Measurements from ENCODE around the gene BOLA1.

BOLA1 gene

DNA sequence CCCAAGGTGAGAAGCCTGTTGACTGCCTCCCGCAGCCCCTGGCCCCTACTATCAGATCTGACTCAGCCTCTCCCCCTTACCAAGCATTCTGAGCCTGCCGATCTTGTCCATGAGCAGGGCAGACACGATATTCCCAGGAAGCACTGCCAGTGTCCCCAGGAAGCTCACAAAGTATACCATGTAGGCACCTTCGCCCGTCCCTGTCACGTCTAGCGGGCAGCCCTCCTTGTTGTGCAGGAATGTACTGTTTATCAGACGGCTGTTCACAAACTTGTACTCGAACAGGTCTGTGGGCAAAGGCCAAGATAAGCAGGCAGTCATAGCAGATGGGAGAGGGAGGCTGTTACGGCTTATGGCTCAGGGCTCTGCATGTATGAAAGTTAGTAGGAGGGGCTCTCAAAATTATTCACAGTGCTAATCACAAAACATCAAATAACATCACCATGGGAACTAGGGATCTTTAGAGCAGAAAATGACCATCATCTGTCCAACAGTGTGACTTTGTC lies 7.3 kb downstream of the BOLA1 start:
- no peak overlapping the region for H3K27ac ChIP-seq
- TF ChIP-seq, protein P1, sequence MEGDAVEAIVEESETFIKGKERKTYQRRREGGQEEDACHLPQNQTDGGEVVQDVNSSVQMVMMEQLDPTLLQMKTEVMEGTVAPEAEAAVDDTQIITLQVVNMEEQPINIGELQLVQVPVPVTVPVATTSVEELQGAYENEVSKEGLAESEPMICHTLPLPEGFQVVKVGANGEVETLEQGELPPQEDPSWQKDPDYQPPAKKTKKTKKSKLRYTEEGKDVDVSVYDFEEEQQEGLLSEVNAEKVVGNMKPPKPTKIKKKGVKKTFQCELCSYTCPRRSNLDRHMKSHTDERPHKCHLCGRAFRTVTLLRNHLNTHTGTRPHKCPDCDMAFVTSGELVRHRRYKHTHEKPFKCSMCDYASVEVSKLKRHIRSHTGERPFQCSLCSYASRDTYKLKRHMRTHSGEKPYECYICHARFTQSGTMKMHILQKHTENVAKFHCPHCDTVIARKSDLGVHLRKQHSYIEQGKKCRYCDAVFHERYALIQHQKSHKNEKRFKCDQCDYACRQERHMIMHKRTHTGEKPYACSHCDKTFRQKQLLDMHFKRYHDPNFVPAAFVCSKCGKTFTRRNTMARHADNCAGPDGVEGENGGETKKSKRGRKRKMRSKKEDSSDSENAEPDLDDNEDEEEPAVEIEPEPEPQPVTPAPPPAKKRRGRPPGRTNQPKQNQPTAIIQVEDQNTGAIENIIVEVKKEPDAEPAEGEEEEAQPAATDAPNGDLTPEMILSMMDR (conservative IDR thresholded peaks at IDR 0.05), result no peak

DNA sequence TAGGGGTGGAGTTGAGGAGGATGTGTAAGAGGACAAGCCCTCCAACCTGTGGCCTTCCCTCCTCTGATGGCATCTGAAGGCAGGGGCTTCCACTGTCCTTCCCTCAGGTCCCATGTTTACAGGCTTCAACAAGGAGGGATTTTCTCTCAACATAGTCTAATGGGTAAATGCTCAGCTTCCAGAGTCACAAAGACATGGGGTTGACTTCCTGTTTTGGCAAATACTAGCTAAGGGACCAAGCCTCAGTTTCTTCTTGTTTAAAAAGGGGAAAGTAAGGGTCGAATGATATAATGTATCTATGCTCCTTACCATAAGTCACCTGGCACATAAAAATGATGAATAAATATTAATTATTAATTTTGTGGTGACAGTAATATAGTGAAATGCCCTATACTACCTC lies 15.2 kb downstream of the BOLA1 start:
- no peak overlapping the region for H3K27ac ChIP-seq
- TF ChIP-seq, protein P1 (conservative IDR thresholded peaks at IDR 0.05), result no peak

DNA sequence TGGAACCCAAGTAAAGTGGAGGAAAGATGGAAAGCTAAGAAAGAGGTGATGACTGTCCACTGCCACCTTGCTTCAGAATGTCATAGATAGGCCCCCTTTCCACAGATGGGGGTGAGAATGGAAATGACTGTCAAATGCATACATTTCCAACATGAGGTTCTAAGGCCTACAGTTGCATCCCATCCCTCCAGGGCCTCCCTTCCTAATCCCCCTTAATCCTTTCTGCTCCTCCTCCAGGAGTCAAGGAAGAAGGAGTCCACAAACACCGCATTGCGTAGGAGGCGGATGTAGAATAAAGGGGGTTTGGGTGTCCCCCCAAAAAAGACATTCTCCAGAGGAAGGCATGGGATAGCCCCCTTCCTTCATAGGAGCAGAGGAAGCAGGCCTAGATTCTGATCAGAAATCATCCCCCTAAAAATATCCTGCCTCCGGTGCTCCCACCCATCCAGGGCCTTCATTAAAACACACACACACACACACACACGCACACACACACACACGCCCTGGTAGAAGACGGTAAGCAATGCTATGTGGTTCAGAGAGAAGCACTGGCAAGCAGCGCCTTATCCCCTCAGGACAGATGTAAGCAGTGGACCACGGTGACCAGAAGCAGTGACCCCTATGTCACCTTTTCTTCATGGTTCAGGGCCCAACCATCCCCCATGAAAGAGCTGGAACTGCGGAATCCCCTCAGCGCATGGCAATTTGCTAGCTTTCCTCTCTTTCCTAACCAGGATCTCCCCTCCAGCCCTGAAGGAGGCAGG lies 16.2 kb downstream of the BOLA1 start:
- TF ChIP-seq, protein P1 (conservative IDR thresholded peaks at IDR 0.05), result no peak
- no peak overlapping the region for H3K27ac ChIP-seq

DNA sequence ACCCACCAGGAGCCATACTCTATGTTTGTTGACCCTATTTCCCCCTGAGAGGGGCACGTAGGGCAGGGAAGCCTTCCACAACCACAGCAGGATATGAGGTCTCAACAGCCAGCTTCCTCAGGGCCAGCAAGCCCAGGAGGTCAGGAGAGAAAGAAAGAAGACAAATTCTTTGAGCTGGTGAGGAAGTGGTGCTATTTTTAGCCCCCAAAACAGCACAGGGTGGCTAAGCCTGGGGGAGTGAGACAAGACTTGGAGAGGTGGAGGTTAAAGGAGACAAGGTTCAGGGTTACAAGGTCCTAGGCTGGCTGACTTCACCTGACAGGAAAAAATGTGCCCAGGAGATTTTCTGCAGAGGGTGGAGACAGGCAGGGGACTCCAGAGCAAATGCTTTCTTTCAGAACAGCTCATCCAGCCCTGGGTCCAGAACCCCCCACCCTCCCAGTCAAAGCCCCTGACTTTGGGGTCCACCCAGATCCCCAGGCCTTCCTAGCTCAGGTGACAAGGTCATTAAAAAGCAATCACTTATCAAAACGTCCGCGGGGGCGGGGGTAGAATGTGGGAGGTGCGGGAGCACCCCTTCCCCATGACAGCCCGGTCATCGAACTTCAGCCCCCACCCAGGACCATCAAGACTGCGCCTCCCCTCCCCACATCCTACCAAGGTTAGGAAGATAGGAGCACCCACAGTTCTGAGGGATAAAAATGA lies 17.0 kb downstream of the BOLA1 start:
- H3K27ac ChIP-seq, result no peak overlapping the region
- TF ChIP-seq, protein P1 (conservative IDR thresholded peaks at IDR 0.05), result no peak

DNA sequence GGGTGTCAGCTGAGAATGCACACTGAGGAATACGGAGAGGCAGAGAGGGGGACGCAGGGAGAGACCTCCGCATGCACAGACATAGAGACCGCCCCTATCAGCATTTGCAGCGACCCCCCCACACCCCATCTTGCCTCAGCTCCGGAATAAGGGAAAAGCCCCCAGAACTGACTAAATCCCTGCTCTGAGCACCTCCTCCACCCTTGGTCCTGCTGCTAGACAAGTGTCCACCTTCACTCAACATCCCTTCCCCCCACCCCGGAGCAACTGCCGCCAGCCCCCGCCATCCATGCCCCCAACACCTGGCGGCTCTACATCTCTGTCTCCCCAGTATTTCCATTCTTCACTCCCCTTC lies 17.5 kb downstream of the BOLA1 start:
- TF ChIP-seq, protein P1 (conservative IDR thresholded peaks at IDR 0.05), result no peak
- H3K27ac ChIP-seq, result no peak overlapping the region

DNA sequence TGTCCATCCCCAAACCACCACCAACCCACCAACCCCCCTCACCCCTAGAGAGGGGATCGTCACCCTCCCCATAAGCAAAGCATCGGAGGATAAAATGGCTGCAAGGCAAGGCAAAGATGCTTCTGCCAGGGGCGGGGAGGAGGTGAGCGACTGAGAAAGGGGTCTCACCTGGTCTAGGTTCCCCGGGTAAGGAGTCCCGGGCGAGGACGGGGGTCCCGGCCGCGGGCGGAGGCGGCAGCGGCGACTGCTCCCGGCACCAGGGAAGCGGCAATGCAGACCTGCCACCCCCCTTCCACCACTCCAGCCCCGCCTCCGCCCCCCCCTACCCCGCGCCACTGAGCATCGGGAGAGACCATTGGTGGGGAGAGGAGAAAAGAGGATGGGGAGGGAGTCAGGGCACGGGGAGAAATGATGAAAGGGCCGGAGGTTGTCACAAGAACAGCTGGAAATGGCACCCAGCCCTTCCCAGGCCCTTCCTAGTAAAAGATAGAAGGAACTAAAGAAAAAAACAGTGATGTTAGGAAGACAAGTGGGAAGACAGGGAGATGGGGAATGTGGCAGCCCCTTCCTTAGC lies 18.3 kb downstream of the BOLA1 start, which contains the start of gene SV2A:
TSS of gene SV2A (minus strand) at position 274 of the 574 bp plus-strand sequence. CDS start 4,004 bp downstream, outside the sequence.
- peak within 1 kb of the TSS; percentile 48 for H3K27ac ChIP-seq
- TF ChIP-seq, protein P1 (conservative IDR thresholded peaks at IDR 0.05), result no peak

DNA sequence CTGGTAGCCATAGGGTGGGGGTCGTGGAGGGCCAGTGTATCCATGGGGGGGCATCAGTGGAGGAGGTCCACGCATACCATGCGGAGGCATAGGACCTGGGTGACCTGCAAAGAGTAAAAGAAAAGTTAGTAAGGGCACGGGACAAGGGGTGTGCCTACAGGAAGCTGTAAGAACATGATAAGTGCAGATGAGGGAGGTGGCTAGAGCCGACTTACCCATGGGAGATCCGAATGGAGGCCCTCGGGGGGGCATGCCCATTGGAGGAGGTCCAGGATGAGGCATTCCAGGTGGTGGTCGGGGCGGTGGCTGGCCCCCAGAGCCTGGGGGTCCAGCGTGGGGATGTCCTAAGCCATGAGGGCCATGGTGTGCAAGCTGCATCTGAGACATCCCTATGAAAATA lies 24.3 kb downstream of the BOLA1 start:
- TF ChIP-seq, protein P1 (conservative IDR thresholded peaks at IDR 0.05), result no peak
- no peak overlapping the region for H3K27ac ChIP-seq

Data from VCaP (cell line).